Endodermal cell (in vitro differentiated cells): Measurements from ENCODE around the gene ITGAX. TPM values are rescaled to one million over a fixed set of nuclear protein-coding genes. Genes with fewer than 3 reads are reported as not detected.

ENCODE experiments used
- DNase-seq: peaks from one replicate; pipeline ENCODE4 v3.0.0-alpha.2; 2017
- H3K27ac ChIP-seq: 2 replicates; pipeline ENCODE4 v1.5.1; 2013; ENCODE audit warnings: mild to moderate bottlenecking, low read depth, low read length, moderate library complexity
- H3K27me3 ChIP-seq: 2 replicates; pipeline ENCODE4 v1.6.1; 2013; ENCODE audit warnings: mild to moderate bottlenecking, low read length, moderate library complexity; ENCODE audit not compliant: insufficient read depth, control insufficient read depth, poor library complexity, severe bottlenecking
- H3K36me3 ChIP-seq: 2 replicates; pipeline ENCODE4 v1.7.0; 2013; ENCODE audit warnings: mild to moderate bottlenecking, low read length, moderate library complexity; ENCODE audit not compliant: control insufficient read depth, insufficient read depth
- H3K4me1 ChIP-seq: one replicate; pipeline ENCODE4 v1.7.0; 2013; ENCODE audit warnings: low read length; ENCODE audit not compliant: control insufficient read depth, insufficient read depth
- H3K4me3 ChIP-seq: 2 replicates; pipeline ENCODE4 v1.5.1; 2013; ENCODE audit warnings: mild to moderate bottlenecking, low read length, moderate library complexity
- H3K9ac ChIP-seq: 2 replicates; pipeline ENCODE4 v1.6.1; 2013; ENCODE audit warnings: mild to moderate bottlenecking, low read length, moderate library complexity; ENCODE audit not compliant: poor library complexity, severe bottlenecking; ENCODE audit errors: extremely low read depth
- H3K9me3 ChIP-seq: 2 replicates; pipeline ENCODE4 v1.6.1; 2013; ENCODE audit warnings: mild to moderate bottlenecking, low read length, moderate library complexity; ENCODE audit not compliant: control insufficient read depth
- H3K27ac Mint-ChIP-seq: 2 replicates; pipeline ENCODE4 v1.8.0; 2020; ENCODE audit warnings: mixed read lengths
- H3K27me3 Mint-ChIP-seq: 2 replicates; pipeline ENCODE4 v1.8.0; 2021; ENCODE audit warnings: mild to moderate bottlenecking, mixed read lengths; ENCODE audit not compliant: insufficient read depth
- H3K36me3 Mint-ChIP-seq: 2 replicates; pipeline ENCODE4 v1.8.0; 2020; ENCODE audit warnings: low read depth, mixed read lengths
- H3K4me1 Mint-ChIP-seq: 2 replicates; pipeline ENCODE4 v1.8.0; 2020; ENCODE audit warnings: mixed read lengths
- H3K4me3 Mint-ChIP-seq: 2 replicates; pipeline ENCODE4 v1.8.0; 2020; ENCODE audit warnings: mild to moderate bottlenecking, moderate library complexity, mixed read lengths
- H3K9me3 Mint-ChIP-seq: 2 replicates; pipeline ENCODE4 v1.8.0; 2020; ENCODE audit warnings: mild to moderate bottlenecking, mixed read lengths
- CTCF ChIP-seq: fragments of 200-600 bp; sonication (generic); conservative IDR thresholded peaks from 2 replicates; pipeline ENCODE4 v1.5.0; 2021; ENCODE audit warnings: antibody characterized with exemption, mild to moderate bottlenecking
- WGBS, 2 experiments: methylation state at CpG; one replicate each; pipeline versions ENCODE4 v1.1.5 to v1.1.7; 2013; ENCODE audit warnings: missing lambda C conversion rate in 2 of 2, mixed read lengths in 1 of 2; ENCODE audit not compliant: insufficient coverage in 1 of 2, insufficient read length in 1 of 2; 5-methylcytosine and 5-hydroxymethylcytosine counted together
- total RNA-seq, 2 donors: library from RNA; stranded (reverse); fragmentation: NEBNext Ultra II Directional in 1 of 2; extraction: Animal tissue kit (Norgen Biotek cat#: 25700) in 1 of 2; gene quantifications; 2 replicates in 1 of 2; 3 replicates in 1 of 2; pipeline ENCODE4 v1.2.1, GENCODE V29; 2021

The ITGAX gene
- total RNA-seq, 2 donors from 2014 or later, result 0.22 TPM; not detected in 1

GRCh38 chr16:31428279-31428597 lies 73.3 kb downstream of the ITGAX start, which contains the start of gene COX6A2:
Gene COX6A2, minus strand, starts transcription at chr16:31428360. Its CDS starts 35 bp downstream, at chr16:31428325.
- H3K4me3 ChIP-seq, result no peak within 1 kb of the TSS
- no peaks in the 10 kb centered on the region for H3K9me3 ChIP-seq
- Mint-ChIP-seq H3K27me3 (peaks cover 58% of the 10 kb centered on the region), H3K9me3 (peaks cover 4% of the 10 kb centered on the region), H3K27ac (no peak within 1 kb of the TSS), H3K4me1 (no peaks in the 10 kb centered on the region), H3K36me3 (no peaks in the 10 kb centered on the region), H3K4me3 (no peak within 1 kb of the TSS)
- no peak within 1 kb of the TSS for H3K27ac ChIP-seq
- H3K9ac ChIP-seq, result no peak within 1 kb of the TSS
- peaks cover 4% of the 10 kb centered on the region for H3K4me1 ChIP-seq
- WGBS, 2 experiments, result 97% methylated on average over 7 of the region's 7 CpGs; no CpG with 5 or more reads in 1 of the 2 experiments
- DNase-seq, result no peak
- TF ChIP-seq CTCF, result no peak
- no peaks in the 10 kb centered on the region for H3K36me3 ChIP-seq
- no peaks in the 10 kb centered on the region for H3K27me3 ChIP-seq

GRCh38 chr16:31428638-31429247 lies 73.8 kb downstream of the ITGAX start:
- H3K4me1 Mint-ChIP-seq, result no peaks in the 10 kb centered on the region
- H3K9me3 ChIP-seq, result no peaks in the 10 kb centered on the region
- WGBS, 2 experiments, result 94 to 95% methylated on average over 5 to 7 of the region's 7 CpGs
- peaks cover 4% of the 10 kb centered on the region for H3K9me3 Mint-ChIP-seq
- no peaks in the 10 kb centered on the region for H3K27me3 ChIP-seq
- no peak overlapping the region for H3K4me3 Mint-ChIP-seq
- no peaks in the 10 kb centered on the region for H3K36me3 Mint-ChIP-seq
- no peak for TF ChIP-seq CTCF
- no peak for DNase-seq
- H3K27ac Mint-ChIP-seq, result no peak overlapping the region
- H3K27ac ChIP-seq, result no peak overlapping the region
- H3K36me3 ChIP-seq, result no peaks in the 10 kb centered on the region
- H3K27me3 Mint-ChIP-seq, result peaks cover 53% of the 10 kb centered on the region
- no peak overlapping the region for H3K9ac ChIP-seq
- H3K4me1 ChIP-seq, result peaks cover 4% of the 10 kb centered on the region
- no peak overlapping the region for H3K4me3 ChIP-seq

GRCh38 chr16:31429314-31429713 lies 74.3 kb downstream of the ITGAX start:
- peaks cover 50% of the 10 kb centered on the region for H3K27me3 Mint-ChIP-seq
- Histone ChIP-seq H3K9me3 (no peaks in the 10 kb centered on the region), H3K4me1 (peaks cover 4% of the 10 kb centered on the region), H3K9ac (no peak overlapping the region), H3K27me3 (no peaks in the 10 kb centered on the region), H3K36me3 (no peaks in the 10 kb centered on the region), H3K27ac (no peak overlapping the region), H3K4me3 (no peak overlapping the region)
- no peak for DNase-seq
- WGBS, 2 experiments, result 100% methylated on average over 1 of the region's 1 CpG; no CpG with 5 or more reads in 1 of the 2 experiments
- no peak for TF ChIP-seq CTCF
- H3K4me1 Mint-ChIP-seq, result no peaks in the 10 kb centered on the region
- H3K9me3 Mint-ChIP-seq, result peaks cover 4% of the 10 kb centered on the region
- no peaks in the 10 kb centered on the region for H3K36me3 Mint-ChIP-seq
- no peak overlapping the region for H3K27ac Mint-ChIP-seq
- no peak overlapping the region for H3K4me3 Mint-ChIP-seq
